Muscle of arm (tissue), 12 donors: ENCODE results near the gene NAXE. TPM values are rescaled to one million over a fixed set of nuclear protein-coding genes. Genes with fewer than 3 reads are reported as not detected.

Experiments used
- DNase-seq: peaks from one replicate; pipeline ENCODE4 v3.0.0-alpha.2; 2013
- polyA plus RNA-seq, 12 donors: library from polyadenylated mRNA; unstranded; fragments of 120-200 nt; gene quantifications; one replicate each; pipeline ENCODE4 v1.2.1, GENCODE V29; 2013; ENCODE audit not compliant: insufficient read length in 12 of 12

Gene NAXE
- polyA plus RNA-seq, 12 donors: 21.4 to 36.4 (median 26.5) TPM; not detected in 1

DNA sequence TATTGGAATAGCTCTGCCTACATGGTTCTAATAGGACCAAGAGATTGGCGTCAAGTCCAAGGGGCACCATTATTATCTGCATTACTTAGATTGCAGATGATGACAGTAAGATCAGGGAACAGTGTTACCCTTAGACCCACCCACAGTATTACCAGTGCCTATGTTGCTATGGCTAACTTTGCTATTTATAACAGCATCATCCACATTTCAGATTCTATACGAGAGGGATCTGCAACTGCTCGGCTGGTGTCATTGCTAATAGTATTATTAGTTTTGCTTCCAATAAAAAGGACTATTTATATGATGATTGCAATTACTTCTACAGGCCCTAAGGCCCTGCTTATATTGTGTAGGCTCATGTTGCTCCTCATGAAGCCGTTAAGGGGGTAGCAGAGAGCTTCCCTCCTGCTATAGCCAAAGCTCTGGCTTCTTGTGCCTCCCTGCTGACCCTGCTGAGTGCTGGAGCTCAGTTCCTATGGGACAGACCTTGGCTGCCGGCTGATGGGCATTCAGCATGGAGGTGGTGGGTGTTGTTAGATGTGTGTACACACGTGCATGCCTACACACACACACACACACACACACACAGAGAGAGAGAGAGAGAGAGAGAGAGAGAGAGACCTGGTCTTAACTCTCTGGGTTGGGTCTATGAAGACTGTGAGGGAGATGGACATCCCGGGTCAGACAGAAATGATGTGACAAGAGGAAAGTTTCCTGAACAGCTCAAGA, 51.6 kb downstream of the NAXE start:
- DNase-seq: no peak

DNA sequence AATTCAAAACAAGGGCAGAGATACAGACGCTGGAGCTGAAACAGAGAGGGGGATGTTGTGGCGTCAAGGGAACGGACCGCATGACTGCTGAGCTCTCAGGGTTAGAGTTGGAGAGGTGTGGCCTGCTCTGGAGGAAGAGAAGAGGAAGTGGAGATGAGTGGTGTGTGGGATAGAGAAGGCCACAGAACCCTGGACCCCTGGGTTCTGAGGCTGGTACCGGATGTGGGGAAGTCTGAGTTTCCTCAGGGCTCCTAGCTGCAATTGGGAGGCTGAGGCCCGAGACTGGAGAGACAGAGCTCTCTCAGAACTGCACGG, 52.2 kb downstream of the NAXE start:
- no peak for DNase-seq

Other genes starting within 250 kb of the NAXE start
- gene RHBG, start 222.6 kb upstream of the NAXE start, polyA plus RNA-seq: under 1 TPM in 1 of 12 donors, not detected in 11; 0.27 TPM
- gene MEF2D, start 91.0 kb upstream of the NAXE start, polyA plus RNA-seq: 10 to 100 TPM in 11 of 12 donors, not detected in 1; 44.4 to 95.3 (median 69.1) TPM
- 10 to 100 TPM in 1 of 12 donors, 1 to 10 TPM in 10, not detected in 1; 4.6 to 15.7 (median 7.9) TPM for gene IQGAP3, start 19.2 kb upstream of the NAXE start, polyA plus RNA-seq
- under 1 TPM in 8 of 12 donors, not detected in 4; 0.19 to 0.70 (median 0.29) TPM for gene TTC24, start 12.1 kb upstream of the NAXE start, polyA plus RNA-seq
- gene GPATCH4, start 9.7 kb downstream of the NAXE start, polyA plus RNA-seq: 10 to 100 TPM in 11 of 12 donors, not detected in 1; 25.3 to 39.3 (median 28.2) TPM
- under 1 TPM in 8 of 12 donors, not detected in 4; 0.22 to 0.94 (median 0.39) TPM for gene HAPLN2, start 27.6 kb downstream of the NAXE start, polyA plus RNA-seq
- gene BCAN, start 50.3 kb downstream of the NAXE start, polyA plus RNA-seq: 10 to 100 TPM in 1 of 12 donors, 1 to 10 TPM in 10, not detected in 1; 1.3 to 14.7 (median 2.4) TPM
- 1,000 to 10,000 TPM in 1 of 12 donors, 100 to 1,000 TPM in 11; 318 to 1,186 (median 743) TPM for gene NES, start 85.6 kb downstream of the NAXE start, polyA plus RNA-seq
- 100 to 1,000 TPM; 230 to 919 (median 293) TPM for gene CRABP2, start 113.8 kb downstream of the NAXE start, polyA plus RNA-seq
- 10 to 100 TPM in 11 of 12 donors, not detected in 1; 16.8 to 26.5 (median 19.0) TPM for gene METTL25B, start 136.7 kb downstream of the NAXE start, polyA plus RNA-seq
- 10 to 100 TPM in 11 of 12 donors, not detected in 1; 21.7 to 44.6 (median 27.8) TPM for gene ISG20L2, start 137.0 kb downstream of the NAXE start, polyA plus RNA-seq
- 10 to 100 TPM in 11 of 12 donors, not detected in 1; 34.7 to 70.4 (median 66.3) TPM for gene MRPL24, start 149.3 kb downstream of the NAXE start, polyA plus RNA-seq
- gene HDGF, start 159.9 kb downstream of the NAXE start, polyA plus RNA-seq: 100 to 1,000 TPM in 11 of 12 donors, not detected in 1; 134 to 205 (median 142) TPM
- gene PRCC, start 175.8 kb downstream of the NAXE start, polyA plus RNA-seq: 10 to 100 TPM in 11 of 12 donors, not detected in 1; 59.0 to 97.7 (median 65.5) TPM
- gene SH2D2A, start 225.1 kb downstream of the NAXE start, polyA plus RNA-seq: 1 to 10 TPM in 1 of 12 donors, under 1 TPM in 9, not detected in 2; 0.26 to 1.4 (median 0.56) TPM